Lower lobe of right lung (tissue), 2 donors: ENCODE data around the gene NAIF1. TPM values are rescaled to one million over a fixed set of nuclear protein-coding genes. Genes with fewer than 3 reads are reported as not detected.
A peak's percentile ranks its signal among the peaks of the same experiment; 100 is the strongest.
"Not testable (repeated sequence)": the region's sequence is repeated elsewhere in the genome, so short reads cannot be mapped to it uniquely, and the experiment has no call there.

ENCODE experiments used
- ATAC-seq, 2 donors: fragments of 200-7000 bp; cut with Tn5 transposase; one replicate each; pipeline ENCODE4 v1.9.1; 2020 to 2022; ENCODE audit warnings: mild to moderate bottlenecking in 2 of 2, moderate library complexity in 2 of 2
- DNase-seq: peaks from one replicate; pipeline ENCODE4 v3.0.0-alpha.2; 2020
- H3K27ac ChIP-seq: fragments of 200-600 bp; one replicate; pipeline ENCODE4 v1.8.0; 2022
- H3K27me3 ChIP-seq: fragments of 200-600 bp; one replicate; pipeline ENCODE4 v1.8.0; 2022; ENCODE audit warnings: low read depth
- H3K36me3 ChIP-seq: fragments of 200-600 bp; one replicate; pipeline ENCODE4 v1.8.0; 2022; ENCODE audit warnings: mild to moderate bottlenecking
- H3K4me1 ChIP-seq: fragments of 200-600 bp; one replicate; pipeline ENCODE4 v1.8.0; 2022
- H3K4me3 ChIP-seq: fragments of 200-600 bp; one replicate; pipeline ENCODE4 v1.8.0; 2022; ENCODE audit warnings: mild to moderate bottlenecking
- H3K9me3 ChIP-seq: fragments of 200-600 bp; one replicate; pipeline ENCODE4 v1.8.0; 2022
- intact Hi-C: fragments of 100-400 bp; cut with DNase I; formaldehyde crosslinking; loops from one replicate; pipeline ENCODE4 v1.11.0; 2022
- total RNA-seq: library from RNA; stranded (reverse); fragmentation: NEBNext Ultra II Directional; extraction: Animal tissue kit (Norgen Biotek cat#: 25700); gene quantifications from one replicate; pipeline ENCODE4 v1.2.1, GENCODE V29; 2021
- TF ChIP-seq, protein P1 (sequence below): fragments of 200-600 bp; IDR thresholded peaks from one replicate; pipeline ENCODE4 v1.8.0; 2022; ENCODE audit warnings: antibody characterized with exemption, mild to moderate bottlenecking
- donor health status: DM: no; HTN: yes; CAD: no; lungs with severe emphysema.

NAIF1 gene
- total RNA-seq, 1 donor from 2014 or later: 11.3 TPM

GRCh38 chr9:128078504-128079434, 11.6 kb upstream of the NAIF1 start:
- Histone ChIP-seq H3K4me3 (no peak overlapping the region), H3K27me3 (no peaks in the 10 kb centered on the region), H3K9me3 (no peaks in the 10 kb centered on the region), H3K27ac (peak overlapping the region; percentile 26), H3K36me3 (no peaks in the 10 kb centered on the region), H3K4me1 (peaks cover 74% of the 10 kb centered on the region)
- DNase-seq (no peak), ATAC-seq (peak; percentile 75 to 78)
- TF ChIP-seq, protein P1, sequence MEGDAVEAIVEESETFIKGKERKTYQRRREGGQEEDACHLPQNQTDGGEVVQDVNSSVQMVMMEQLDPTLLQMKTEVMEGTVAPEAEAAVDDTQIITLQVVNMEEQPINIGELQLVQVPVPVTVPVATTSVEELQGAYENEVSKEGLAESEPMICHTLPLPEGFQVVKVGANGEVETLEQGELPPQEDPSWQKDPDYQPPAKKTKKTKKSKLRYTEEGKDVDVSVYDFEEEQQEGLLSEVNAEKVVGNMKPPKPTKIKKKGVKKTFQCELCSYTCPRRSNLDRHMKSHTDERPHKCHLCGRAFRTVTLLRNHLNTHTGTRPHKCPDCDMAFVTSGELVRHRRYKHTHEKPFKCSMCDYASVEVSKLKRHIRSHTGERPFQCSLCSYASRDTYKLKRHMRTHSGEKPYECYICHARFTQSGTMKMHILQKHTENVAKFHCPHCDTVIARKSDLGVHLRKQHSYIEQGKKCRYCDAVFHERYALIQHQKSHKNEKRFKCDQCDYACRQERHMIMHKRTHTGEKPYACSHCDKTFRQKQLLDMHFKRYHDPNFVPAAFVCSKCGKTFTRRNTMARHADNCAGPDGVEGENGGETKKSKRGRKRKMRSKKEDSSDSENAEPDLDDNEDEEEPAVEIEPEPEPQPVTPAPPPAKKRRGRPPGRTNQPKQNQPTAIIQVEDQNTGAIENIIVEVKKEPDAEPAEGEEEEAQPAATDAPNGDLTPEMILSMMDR: no peak
- intact Hi-C loops: no loop called here

DNA sequence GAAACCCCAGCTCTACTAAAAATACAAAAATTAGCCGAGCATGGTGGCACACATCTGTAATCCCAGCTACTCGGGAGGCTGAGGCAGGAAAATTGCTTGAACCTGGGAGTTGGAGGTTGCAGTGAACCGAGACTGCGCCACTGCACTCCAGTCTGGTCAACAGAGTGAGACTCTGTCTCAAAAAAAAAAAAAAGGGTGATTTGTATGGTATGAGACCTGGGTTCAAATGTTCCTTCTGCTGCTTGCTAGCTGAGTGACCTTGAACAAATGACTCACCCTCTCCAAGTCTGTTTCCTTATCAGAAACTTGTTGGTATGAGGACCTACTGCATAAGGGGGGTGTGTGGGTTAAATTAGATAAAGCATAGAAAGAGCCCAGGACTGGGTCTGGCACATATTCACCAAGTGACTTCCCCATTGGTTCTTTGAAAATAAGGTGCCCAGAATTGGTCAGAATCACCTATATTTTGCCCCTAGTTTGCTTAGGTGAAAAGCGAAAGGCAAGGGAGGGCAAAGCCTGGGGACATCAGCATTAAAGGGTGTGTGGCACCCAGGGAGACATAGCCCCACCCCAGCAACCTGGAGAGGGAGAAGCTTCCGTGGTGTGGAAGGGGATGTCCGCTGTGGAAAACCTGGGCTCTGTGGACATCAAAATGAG, 10.9 kb upstream of the NAIF1 start:
- Histone ChIP-seq H3K27me3 (no peaks in the 10 kb centered on the region), H3K9me3 (no peaks in the 10 kb centered on the region), H3K36me3 (no peaks in the 10 kb centered on the region), H3K4me3 (no peak overlapping the region), H3K27ac (peak overlapping the region; percentile 26), H3K4me1 (peaks cover 80% of the 10 kb centered on the region)
- intact Hi-C loops: no loop called here
- TF ChIP-seq, protein P1: no peak
- DNase-seq: no peak
- peak in 1 of 2 donors; percentile 56 for ATAC-seq

DNA sequence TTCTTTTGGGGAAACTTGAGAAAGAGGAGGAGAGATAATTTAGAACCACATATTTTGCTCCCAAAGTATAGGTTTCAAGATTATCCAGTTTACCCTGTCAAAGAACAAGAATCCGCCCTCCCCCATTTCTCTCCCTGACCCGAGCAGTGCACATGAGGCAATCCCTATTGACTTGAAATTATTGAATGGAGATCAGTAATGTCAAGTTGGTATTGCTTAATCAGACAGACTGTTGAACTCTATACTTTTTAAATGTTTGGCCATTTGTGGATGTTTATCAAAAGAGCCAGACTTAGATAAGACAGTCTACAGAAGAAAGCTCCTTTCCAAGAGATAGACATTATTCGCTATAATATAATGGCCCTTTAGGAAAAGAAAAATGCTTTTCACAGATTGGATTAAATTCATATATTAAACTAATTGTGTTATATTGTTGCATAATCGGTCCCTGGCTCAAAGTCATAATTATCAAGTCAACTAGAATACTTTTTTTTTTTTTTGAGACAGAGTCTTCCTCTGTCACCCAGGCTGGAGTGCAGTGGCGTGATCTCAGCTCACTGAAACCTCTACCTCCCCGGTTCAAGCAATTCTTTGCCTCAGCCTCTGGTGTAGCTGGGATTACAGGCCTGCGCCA, 6.2 kb upstream of the NAIF1 start:
- peak overlapping the region; percentile 24 for H3K4me3 ChIP-seq
- DNase-seq: no peak
- ATAC-seq: peak in 1 of 2 donors; percentile 30

DNA sequence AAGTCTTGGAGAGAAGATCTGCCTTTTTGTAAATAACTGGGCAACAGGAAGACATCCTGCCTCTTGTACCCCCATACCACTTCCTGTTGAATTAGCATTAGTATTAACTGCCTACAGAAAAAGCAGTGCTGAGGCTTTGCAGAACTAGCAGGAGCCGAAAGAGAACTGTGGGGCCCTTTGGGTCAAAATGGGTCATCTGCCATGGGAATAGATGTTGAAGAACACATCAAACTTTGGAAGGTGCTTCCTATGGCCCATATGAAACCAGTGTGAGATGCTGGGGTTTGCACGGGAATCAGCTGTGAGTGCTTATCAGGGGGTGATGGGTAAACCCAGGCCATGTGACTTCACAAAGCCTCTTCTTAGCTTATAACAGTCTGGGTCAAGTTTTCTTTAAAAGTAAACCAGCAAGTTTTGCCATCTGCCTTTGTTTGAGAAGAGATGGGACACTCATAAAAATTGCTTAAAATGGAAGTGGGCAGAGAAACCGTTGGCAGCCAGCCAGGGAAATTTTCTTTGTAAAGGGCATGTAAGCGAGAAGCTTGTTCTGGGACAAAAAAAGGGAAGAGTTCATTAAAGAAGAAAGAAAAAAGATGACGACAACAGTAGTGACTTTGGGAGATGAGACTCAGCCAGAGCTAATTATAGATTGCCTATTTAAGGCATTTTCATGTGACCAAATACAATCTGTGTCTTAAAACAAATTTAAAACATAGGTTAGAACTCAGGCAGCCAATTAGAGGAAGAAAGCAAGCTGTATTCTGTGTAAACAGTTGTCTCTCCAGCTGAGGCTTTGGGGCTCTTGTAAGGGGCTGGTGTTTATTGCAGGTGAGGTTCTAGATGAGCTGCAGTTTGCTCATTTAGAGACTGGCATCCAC, 5.3 kb upstream of the NAIF1 start:
- TF ChIP-seq, protein P1: no peak
- H3K9me3 ChIP-seq: no peaks in the 10 kb centered on the region
- peak overlapping the region; percentile 24 for H3K4me3 ChIP-seq
- peak; percentile 77 for DNase-seq
- no peaks in the 10 kb centered on the region for H3K27me3 ChIP-seq
- H3K4me1 ChIP-seq: peaks cover 74% of the 10 kb centered on the region
- intact Hi-C loops: no loop called here
- no peak for ATAC-seq
- no peaks in the 10 kb centered on the region for H3K36me3 ChIP-seq
- peak overlapping the region; percentile 79 for H3K27ac ChIP-seq

More for the DNA sequence above, 6.2 kb upstream of the NAIF1 start:
- no peaks in the 10 kb centered on the region for H3K36me3 ChIP-seq
- no peaks in the 10 kb centered on the region for H3K27me3 ChIP-seq
- H3K4me1 ChIP-seq: peaks cover 84% of the 10 kb centered on the region
- peak overlapping the region; percentile 79 for H3K27ac ChIP-seq
- no peaks in the 10 kb centered on the region for H3K9me3 ChIP-seq
- intact Hi-C loops: no loop called here
- TF ChIP-seq, protein P1: no peak

DNA sequence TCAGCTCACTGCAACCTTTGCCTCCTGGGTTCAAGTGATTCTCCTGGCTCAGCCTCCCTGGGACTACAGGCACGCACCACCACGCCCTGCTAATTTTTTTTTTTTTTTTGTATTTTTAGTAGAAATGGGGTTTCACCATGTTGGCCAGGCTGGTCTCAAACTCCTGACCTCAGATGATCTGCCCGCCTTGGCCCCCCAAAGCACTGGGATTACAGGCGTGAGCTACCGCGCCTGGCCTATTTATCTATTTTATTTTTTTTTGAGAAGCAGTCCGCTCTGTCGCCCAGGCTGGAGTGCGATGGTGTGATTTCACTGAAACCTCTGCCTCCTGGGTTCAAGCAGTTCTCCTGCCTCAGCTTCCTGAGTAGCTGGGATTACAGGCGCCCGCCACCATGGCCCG, 4.4 kb upstream of the NAIF1 start:
- Histone ChIP-seq H3K27ac (peak overlapping the region; percentile 79), H3K4me1 (peaks cover 77% of the 10 kb centered on the region), H3K4me3 (peak overlapping the region; percentile 24)
- H3K36me3 ChIP-seq, H3K9me3 ChIP-seq, DNase-seq, intact Hi-C loops, H3K27me3 ChIP-seq, ATAC-seq: not testable (repeated sequence)
